Activated CD8-positive, alpha-beta memory T cell treated with anti-CD3 and anti-CD28 coated beads, Interleukin-2, amount 50 U/mL, for 1 hour (primary cell): Measurements from ENCODE around the gene NSA2.
"Not testable (repeated sequence)": the region's sequence is repeated elsewhere in the genome, so short reads cannot be mapped to it uniquely, and the experiment has no call there.

Experiments used
- DNase-seq: peaks from one replicate; pipeline ENCODE4 v3.0.0-alpha.2; 2020; ENCODE audit errors: extremely low read depth

The NSA2 gene

DNA sequence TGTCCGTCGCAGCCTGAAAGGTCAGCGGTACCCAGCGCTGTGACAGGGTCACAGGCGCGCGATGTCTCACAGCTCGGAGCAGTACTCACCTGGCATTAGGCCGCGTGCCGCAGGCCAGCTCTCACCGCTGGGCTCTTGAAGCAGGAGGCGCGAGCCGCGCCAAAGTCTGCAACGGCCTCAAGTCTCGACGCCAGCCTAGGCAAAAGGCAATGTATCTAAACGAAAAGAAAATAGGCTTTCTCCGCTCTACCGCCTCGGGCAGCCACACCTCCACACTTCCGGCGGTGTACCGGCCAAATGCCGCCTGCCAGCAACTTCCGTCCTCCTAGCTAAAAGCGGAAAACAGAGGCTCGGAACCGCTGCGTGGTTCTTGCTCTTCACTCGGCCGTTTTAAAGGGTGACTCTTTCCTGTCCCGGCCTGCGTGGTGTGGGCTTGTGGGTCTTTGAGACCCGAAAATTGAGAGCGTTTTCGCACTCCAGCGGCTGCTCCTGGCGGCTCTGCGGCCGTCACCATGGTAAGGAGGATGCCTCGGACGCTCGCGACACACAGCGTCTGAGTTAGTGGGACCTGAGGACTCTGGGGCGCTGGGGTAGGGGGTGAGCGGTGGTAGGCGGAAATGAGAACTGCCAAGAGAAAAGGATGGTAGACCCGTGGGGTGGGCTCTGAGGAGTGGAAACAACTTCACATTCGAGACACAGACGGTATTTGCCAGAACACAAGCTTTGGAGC lies at the start of gene NSA2, which contains the start of gene GFM2:
Gene NSA2, plus strand, starts transcription at position 401 of the 730 bp plus-strand sequence. Its CDS starts 112 bp downstream, at position 513.
Gene GFM2, minus strand, starts transcription at position 269 of the 730 bp plus-strand sequence. CDS start 3,375 bp downstream, outside the sequence.
- peak; percentile 79 for DNase-seq

DNA sequence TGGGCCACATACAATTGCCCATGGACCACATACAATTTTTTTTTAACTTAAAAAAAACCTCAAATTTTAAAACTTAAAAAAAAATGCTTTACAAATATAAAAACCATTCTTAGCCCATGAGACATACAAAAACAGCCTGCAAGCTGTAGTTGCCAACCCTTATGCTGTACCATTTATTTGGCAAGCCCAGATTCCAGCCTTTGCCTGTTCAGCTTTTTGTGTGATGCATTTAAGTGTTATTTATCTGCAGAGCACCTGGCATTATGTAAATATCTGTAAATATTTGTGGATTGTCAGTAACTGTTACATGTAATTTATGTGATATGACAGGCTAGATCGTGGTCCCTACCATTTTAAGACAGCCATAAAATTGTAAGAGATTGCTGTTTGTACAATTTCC lies 49.5 kb upstream of the NSA2 start:
- DNase-seq = no peak

DNA sequence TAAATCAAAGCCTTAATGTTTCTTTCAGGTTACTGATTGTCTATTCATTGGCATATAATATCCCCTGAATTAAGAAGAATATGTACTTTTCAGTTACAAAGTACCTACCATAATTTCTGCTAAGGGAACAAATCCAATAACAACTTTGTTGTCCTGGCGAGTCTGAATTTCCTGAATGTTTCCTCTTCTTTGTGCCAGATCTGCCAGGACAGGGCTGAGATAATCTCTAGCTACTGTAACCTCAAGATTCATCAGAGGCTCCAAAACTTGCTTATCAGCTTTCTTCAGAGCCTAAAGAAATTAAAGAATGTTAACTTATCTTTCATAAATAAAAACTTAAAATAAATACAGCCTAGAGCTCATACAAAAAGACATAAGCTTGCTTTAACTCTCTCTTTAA lies 44.8 kb upstream of the NSA2 start:
- no peak for DNase-seq

DNA sequence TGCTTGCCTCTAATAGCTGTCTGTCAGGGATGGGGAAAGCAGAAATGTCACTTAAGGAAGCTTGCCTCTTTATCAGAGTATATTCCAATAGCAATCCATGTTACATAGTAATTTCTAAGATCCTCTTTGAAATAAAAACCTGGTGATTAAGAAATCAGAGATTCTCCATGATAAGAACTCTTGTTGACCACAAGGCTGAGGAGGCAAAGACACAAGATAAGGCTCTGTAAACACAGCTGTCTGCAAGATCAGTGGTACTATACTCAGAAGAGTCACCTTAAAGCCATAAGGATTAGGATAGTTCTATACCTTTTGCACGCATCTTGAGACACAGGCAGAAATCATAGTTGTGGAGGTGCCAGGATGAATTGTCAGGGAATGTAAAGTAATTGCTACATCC lies 41.7 kb upstream of the NSA2 start:
- DNase-seq = no peak

DNA sequence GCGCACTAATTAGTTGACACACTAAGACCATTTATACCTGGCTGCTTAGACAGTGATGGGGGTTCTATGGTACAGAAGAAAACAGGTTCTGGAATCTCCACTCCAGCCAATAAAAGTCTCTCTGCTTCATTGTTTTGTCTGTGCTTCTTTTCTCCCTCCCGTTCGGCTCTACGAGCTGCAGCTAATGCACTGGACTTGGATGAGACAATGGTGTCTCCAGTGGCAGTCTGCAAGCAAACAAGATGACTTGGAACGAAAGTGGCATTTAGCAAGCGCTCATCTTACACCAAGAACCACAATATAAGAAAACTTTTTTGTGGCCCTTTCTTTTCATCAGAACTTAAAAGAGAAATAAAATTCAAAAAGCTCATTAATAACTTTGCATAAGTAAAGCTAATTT lies 30.3 kb upstream of the NSA2 start:
- no peak for DNase-seq

DNA sequence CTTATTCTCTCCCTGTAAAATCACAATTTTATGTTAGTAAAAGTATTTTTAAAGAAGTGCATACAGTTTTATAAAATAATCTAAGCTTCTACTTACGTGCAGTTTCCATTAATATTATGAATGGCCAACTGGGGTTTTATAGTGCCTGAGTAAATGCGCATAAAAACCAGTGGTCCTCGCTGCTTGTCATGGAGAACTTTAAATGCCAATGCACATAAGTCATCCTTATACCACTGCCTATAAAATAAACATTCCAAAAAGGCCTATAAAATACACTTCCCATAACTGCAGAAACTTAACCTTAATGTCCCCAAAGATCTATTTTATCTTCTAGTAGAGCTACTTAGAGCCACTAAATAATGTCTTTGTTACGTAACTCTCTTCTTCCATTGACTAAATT lies 28.6 kb upstream of the NSA2 start:
- no peak for DNase-seq

DNA sequence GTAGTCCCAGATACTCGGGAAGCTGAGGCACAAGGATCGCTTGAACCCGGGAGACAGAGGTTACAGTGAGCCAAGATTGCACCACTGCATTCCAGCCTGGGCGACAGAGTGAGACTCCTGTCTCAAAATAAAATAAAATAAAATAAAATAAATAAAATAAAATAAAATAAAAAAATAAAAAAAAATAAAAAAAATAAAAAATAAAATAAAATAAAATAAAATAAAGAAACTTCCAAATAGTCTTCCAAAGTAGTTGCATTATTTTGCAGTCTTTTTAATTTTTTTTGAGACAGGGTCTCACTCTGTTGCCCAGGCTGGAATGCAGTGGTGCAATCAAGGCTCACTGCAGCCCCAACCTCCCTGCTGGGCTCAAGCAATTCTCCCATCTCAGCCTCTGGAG lies 18.3 kb upstream of the NSA2 start:
- not testable (repeated sequence) for DNase-seq

DNA sequence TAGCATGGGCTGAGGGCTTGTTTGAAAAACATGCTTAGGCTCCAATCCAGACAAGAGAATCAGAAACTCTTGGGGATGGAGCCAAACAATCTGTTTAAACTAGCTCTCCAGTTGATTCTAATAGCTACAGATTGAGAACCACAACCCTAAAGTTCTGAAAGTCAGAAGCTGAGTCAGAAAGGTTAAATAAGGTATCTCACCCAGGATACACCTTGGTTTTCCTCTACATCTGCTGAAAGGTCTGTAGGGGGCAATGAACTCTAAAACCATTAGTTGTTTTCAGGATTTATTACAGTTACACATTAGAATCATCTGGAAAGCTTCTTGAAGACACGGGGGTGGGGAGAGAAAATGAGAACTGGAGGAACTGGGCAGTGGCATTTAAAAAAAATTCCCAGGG lies 5.8 kb upstream of the NSA2 start:
- DNase-seq = no peak

DNA sequence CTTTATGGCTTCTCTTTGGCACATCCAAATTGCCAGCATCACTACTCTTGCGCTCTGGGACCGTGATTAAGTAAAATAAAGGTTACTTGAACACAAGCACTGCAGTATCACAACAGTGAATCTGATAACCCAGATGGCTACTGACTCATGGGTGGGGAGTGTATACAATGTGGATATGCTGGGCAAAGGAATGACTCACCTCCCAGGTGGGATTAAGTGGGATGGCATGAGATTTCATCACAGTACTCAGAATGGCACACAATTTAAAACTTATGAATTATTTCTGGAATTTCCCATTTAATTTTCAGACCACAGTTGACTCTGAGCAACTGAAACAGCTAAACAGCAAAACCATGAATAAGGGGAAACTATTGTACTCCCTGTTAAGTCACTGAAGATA lies 4.5 kb upstream of the NSA2 start:
- DNase-seq = no peak

DNA sequence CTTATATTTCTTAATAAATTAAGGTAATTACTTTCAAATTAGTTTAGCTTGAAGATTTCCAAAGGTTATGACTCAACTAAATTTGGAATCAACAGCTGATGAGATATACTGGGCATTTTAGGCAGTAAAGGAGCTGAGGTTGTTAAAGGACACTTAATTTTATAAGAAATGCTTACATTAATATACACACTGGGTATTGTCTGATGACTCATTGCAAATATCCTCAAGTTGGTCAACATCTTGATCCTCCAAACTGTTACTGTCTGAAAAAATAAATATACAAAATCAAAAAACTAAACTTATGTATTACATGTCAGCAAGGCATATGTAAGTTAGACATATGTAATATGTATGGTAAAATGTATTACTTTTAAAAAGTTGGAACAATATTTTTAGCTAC lies 3.5 kb upstream of the NSA2 start:
- no peak for DNase-seq

DNA sequence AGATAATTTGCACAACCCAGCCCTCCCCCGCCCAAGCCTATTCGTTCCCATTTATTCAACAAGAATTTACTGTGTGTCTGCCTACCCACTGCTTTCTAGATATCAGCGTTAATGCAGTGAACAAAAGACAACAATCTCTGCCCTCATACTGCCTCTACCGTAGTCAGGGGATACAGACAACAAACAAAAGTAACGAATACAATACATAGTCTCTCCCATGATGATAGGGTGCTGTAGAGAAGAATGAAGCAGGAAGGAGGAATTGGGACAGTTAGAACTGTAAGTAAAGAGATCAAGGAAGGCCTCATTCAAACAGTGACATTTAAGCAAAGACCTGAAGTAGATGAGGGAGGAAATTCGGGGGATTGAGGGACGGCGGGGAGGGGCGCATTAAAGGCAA lies 1.8 kb upstream of the NSA2 start:
- DNase-seq = no peak

DNA sequence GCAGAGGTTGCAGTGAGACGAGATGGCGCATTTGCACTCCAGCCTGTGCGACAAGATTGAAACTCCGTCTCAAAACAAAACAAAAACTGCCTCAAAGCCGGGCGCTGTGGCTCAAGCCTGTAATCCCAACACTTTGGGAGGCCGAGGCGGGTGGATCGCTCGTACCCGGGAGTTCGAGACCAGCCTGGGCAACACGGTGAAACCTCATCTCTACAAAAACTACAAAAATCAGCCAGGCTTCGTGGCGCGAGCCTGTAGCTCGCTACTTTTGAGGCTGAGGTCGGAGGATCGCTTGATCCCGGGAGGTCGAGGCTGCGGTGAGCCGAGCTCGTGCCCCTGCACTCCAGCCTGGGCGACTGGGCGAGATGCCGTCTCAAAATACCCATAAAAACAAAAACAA lies 1.1 kb upstream of the NSA2 start:
- no peak for DNase-seq

DNA sequence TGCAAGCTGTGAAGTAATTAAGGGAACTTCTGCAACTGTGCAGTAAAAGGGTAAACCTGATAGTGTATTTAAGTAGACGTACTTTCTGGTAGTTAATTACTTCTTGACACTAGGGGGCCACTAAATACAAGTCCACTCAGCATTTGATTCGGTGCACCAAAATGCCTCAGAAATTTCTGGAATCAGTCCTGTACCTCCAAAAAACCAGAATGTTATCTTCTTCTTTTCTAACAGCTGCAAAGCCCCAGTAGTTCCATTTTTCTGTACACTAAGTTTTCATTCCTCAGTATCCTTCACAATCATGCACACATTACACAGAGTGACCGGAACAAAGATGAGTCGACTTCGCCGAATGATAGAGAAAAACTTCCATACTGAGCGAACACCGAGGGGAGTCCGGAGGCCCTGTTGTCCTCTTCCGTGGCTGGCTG lies 616 bp upstream of the NSA2 start:
- DNase-seq = no peak

DNA sequence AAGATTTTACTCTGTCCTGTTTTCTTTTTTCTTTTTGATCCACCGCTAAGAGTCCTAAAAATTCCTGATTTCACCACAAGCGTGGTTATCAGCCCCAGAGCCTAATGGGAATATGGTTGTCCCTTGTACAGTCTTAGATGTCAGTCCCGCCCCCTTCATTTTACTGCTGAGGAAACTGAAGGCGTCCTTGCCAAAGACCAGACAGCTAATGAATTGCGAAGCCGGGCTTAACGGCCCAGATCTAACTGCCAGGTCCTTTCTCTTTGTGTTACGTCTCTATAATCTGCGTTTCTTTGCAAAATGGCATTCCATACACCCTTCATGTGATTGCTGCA lies 497 bp downstream of the NSA2 start:
- DNase-seq = no peak

DNA sequence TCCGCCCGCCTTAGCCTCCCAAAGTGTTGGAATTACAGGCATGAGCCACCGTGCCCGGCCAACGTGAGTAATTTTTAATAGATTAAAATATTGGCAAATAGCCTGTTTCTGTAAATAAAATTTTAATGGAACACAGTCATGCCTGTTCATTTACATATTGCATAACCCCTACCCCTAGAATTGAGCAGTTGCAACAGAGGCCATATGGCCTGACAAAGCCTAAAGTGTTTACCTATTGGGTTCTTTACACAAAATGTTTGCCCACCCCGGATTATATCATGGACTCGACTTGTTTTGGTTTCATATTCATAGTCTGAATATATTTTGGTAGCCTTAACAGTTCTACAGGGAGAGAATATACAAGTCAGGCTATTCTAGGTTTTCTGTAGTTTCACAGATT lies 5.3 kb downstream of the NSA2 start:
- DNase-seq = no peak

DNA sequence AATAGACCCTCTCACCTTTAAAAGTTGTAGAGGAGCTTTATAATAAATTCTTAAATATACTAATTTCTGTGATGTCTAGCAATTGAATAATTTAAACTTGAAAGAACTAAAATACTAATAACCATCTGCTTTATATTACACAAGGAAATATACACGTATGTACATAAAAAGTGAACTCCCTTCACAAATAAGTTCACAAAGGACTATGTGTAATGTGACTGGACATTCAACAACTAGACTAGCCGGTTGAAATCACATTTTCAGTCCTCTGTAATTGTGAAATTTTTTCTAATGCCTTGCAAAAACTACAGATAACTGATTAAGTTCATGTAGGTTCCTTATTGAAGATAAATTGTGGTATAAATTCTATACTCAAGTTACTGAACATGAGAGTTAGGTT lies 11.6 kb downstream of the NSA2 start:
- DNase-seq = no peak

DNA sequence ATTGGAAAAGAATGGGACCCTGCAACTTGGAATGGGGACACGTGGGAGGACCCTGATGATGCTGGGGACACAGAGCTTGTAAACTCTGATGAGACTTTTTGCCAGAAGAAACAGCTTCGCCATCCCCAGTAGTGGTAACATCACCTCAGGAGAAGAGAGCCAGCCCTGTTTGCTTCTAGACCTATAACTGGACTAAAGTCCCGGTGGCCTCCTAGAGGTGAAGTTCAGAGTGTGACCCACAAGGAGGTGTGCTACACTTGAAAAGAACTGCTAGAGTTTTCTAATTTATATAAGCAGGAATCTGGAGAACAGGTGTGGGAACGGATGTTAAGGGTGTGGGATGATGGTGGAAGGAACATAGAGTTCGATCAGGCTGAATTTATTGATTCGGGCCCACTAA lies 19.8 kb downstream of the NSA2 start:
- DNase-seq = no peak

DNA sequence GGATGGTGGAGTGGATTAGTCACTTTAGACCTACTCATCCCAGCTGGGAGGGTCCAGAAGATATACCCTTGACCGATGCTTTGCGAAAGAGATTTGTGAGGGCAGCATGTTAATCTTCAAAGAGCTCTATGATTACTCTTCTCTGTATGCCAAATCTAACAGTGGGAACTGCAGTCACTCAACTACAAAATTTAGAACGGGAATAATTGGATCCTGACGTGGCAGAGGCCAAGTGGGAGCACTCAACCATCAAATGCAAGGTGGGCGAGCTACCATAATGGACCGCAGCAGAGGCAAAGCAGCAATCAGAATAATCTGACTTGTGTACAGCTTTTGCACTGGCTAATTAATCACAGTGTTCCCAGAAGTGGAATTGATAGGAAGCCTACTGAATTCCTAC lies 20.4 kb downstream of the NSA2 start:
- DNase-seq = no peak

DNA sequence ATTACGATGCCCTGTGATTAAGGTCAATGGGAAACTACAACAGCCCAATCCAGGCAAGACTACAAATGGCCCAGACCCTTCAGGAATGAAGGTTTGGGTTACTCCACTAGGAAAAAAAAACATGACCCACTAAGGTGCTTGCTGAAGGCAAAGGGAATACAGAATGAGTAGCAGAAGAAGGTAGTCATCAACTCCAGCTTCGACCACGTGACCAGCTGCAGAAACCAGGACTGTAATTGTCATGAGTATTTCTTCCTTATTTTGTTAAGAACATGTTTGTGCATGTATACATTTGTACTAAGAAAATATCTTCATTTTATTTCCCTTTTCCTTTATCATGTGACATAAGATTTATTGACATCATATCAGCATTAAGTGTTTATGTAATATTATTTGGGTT lies 24.6 kb downstream of the NSA2 start:
- DNase-seq = not testable (repeated sequence)

DNA sequence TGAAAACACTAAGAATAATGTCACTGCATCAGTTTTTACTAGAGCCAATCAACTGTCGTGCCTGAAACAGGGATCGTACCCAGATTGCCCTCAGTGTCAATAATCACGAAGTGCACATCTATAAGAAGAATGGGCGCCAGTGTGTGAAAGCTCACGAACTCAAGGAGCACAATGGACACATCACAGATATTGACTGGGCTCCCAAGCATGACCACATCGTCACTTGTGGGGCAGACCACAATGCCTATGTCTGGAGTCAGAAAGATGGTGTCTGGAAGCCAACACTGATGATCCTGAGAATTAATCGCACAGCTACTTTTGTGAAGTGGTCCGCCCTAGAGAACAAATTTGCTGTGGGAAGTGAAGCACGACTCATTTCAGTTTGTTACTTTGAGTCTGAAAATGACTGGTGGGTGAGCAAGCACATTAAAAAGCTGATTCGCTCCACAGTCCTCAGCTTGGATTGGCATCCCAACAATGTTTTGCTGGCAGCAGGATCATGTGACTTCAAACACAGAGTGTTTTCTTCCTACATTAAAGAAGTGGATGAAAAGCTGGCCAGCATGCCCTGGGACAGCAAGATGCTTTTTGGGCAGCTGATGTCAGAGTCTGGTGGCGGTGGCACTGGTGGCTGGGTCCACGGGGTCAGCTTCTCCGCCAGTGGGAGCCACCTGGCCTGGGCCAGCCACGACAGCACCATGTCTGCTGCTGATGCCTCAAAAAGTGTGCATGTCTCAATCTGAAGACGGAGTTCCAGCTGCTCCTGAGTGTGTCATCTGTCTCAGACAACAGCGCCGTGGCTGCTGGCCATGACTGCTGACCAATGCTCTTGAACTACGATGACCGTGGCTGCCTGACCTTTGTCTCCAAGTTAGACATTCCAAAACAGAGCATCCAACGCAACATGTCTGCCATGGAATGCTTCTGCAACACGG lies 32.2 kb downstream of the NSA2 start:
- no peak for DNase-seq

DNA sequence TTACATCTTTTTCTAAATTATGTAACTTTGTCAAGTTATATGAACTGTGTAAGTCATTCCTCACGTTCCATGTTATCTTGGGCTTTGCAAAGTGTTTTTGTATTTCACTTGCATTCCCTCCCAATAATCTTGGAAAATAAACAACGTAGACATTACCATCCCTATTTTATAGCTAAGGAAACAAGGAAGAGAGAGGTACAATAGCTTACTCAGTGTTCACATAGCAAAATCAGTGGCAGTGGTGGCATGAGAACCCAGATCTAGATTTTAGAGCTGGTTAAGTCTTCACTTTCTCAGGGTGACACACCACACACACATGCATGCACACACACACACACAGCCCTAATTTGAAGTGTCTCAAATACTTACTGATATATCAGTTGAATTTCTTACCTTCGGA lies 34.1 kb downstream of the NSA2 start:
- no peak for DNase-seq

DNA sequence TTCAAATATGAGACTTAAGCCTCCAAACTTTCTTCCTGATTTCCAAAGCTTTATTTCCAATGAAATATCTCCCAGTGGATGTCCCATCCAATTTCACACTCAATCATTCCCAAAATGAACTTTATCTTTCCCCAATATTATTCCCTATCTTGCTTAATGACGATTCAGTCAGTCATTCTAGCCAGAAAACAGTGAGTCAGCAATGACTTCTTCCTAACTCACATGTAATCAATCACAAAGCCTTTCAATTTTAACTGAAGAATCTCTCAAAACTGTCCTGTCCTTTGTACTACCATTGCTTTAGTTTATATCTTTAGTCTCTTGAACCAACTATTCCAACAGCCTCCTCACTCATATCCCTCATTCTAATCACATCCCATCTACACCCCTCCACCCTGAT lies 34.9 kb downstream of the NSA2 start:
- no peak for DNase-seq

DNA sequence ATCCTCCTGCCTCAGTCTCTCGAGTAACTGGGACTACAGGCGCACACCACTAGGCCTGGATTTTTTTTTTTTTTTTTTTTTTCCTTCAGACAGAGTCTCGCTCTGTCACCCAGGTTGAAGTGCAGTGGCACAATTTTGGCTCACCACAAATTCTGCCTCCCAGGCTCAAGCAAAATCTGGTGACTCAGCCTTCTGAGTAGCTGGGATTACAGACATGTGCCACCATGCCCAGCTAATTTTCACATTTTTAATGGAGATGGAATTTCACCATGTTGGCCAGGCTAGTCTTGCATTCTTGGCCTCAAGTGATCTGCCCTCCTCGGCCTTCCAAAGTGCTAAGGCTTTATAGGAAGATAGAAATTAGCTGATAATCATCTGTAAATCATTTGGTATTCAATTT lies 43.9 kb downstream of the NSA2 start:
- no peak for DNase-seq
